ENCODE data around the gene ATG13. TPM values are rescaled to one million over a fixed set of nuclear protein-coding genes. Genes with fewer than 3 reads are reported as not detected.

ATG13 gene
- polyA plus RNA-seq, 1 donor from 2014 or later, result 21.1 TPM

- Histone ChIP-seq H2AFZ (ENCODE audit: low read depth, low read length) (no peak overlapping the region), H3K27me3 (ENCODE audit: insufficient read depth, low read depth, low read length) (no peaks in the 10 kb centered on the region), H4K20me1 (ENCODE audit: insufficient read depth) (no peaks in the 10 kb centered on the region), H3K27ac (ENCODE audit: low read length) (no peak overlapping the region), H3K4me3 (ENCODE audit: low read length) (no peak overlapping the region), H3K9ac (ENCODE audit: low read length) (no peak overlapping the region), H3K9me2 (ENCODE audit: insufficient read depth, low read length) (no peaks in the 10 kb centered on the region), H3F3A (ENCODE audit: insufficient read depth, low read length, poor library complexity, severe bottlenecking) (no peaks in the 10 kb centered on the region), H3K4me2 (ENCODE audit: low read length) (no peak overlapping the region), H3K79me2 (replicated peaks; ENCODE audit: insufficient read depth, low read length) (peaks cover under 1% of the 10 kb centered on the region), H3K9me3 (ENCODE audit: low read length) (no peaks in the 10 kb centered on the region), H3K36me3 (ENCODE audit: insufficient read depth, low read length) (no peaks in the 10 kb centered on the region)
- TF ChIP-seq MXI1 (conservative IDR thresholded peaks at IDR 0.05; ENCODE audit: poor library complexity, severe bottlenecking), result no peak
- no peak for TF ChIP-seq REST (IDR thresholded peaks at IDR 0.05; ENCODE audit: borderline replicate concordance)
- no peak for TF ChIP-seq CTCF (IDR thresholded peaks at IDR 0.05; ENCODE audit: poor library complexity, severe bottlenecking)
- no peak for TF ChIP-seq EZH2 (IDR thresholded peaks at IDR 0.05; ENCODE audit: borderline replicate concordance, insufficient read depth, low read length, poor library complexity, severe bottlenecking)
- no peak for TF ChIP-seq POLR2AphosphoS5 (IDR thresholded peaks at IDR 0.05)
- TF ChIP-seq TAF1 (IDR thresholded peaks at IDR 0.05; ENCODE audit: low read depth), result no peak
- TF ChIP-seq SMC3 (conservative IDR thresholded peaks at IDR 0.05; ENCODE audit: poor library complexity), result no peak
- TF ChIP-seq RAD21 (conservative IDR thresholded peaks at IDR 0.05), result no peak
- no peak for TF ChIP-seq EP300 (conservative IDR thresholded peaks at IDR 0.05; ENCODE audit: poor library complexity, severe bottlenecking)
These were observed 76.3 kb downstream of the ATG13 start for GRCh38 chr11:46693597-46694012.

DNA sequence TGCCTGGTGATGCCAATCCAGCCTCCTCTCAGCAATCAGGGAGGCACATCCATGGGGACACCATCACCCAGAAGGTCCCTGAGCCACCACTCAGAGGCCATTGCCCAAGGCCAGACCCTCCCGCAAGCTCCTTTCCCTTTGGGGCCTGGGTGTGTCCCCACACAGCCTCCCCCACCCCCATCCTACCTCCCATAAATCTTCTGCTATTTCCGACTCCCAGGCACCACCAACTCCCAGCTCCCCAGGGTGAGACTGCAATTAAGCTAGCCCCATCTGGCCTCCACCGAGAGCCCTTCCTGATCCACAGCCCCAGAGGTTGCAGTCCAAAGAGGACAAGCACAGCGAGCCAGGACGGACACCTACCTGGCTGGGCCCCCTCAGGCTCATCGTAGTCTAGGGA is 76.7 kb downstream of the ATG13 start:
- no peaks in the 10 kb centered on the region for H3K27me3 ChIP-seq (ENCODE audit: insufficient read depth, low read depth, low read length)
- H4K20me1 ChIP-seq (ENCODE audit: insufficient read depth), result no peaks in the 10 kb centered on the region
- H2AFZ ChIP-seq (ENCODE audit: low read depth, low read length), result no peak overlapping the region
- no peaks in the 10 kb centered on the region for H3K9me2 ChIP-seq (ENCODE audit: insufficient read depth, low read length)
- H3K79me2 ChIP-seq (replicated peaks; ENCODE audit: insufficient read depth, low read length), result peaks cover 5% of the 10 kb centered on the region
- H3K9me3 ChIP-seq (ENCODE audit: low read length), result no peaks in the 10 kb centered on the region
- H3K36me3 ChIP-seq (ENCODE audit: insufficient read depth, low read length), result no peaks in the 10 kb centered on the region
- H3F3A ChIP-seq (ENCODE audit: insufficient read depth, low read length, poor library complexity, severe bottlenecking), result no peaks in the 10 kb centered on the region
- no peak overlapping the region for H3K4me3 ChIP-seq (ENCODE audit: low read length)
- no peak overlapping the region for H3K4me2 ChIP-seq (ENCODE audit: low read length)
- H3K27ac ChIP-seq (ENCODE audit: low read length), result no peak overlapping the region
- TF ChIP-seq EP300 (conservative IDR thresholded peaks at IDR 0.05; ENCODE audit: poor library complexity, severe bottlenecking), result no peak
- no peak for TF ChIP-seq REST (IDR thresholded peaks at IDR 0.05; ENCODE audit: borderline replicate concordance)
- TF ChIP-seq RAD21 (conservative IDR thresholded peaks at IDR 0.05), result no peak
- no peak for TF ChIP-seq CTCF (IDR thresholded peaks at IDR 0.05; ENCODE audit: poor library complexity, severe bottlenecking)
- TF ChIP-seq TAF1 (IDR thresholded peaks at IDR 0.05; ENCODE audit: low read depth), result no peak
- no peak for TF ChIP-seq SMC3 (conservative IDR thresholded peaks at IDR 0.05; ENCODE audit: poor library complexity)
- TF ChIP-seq POLR2AphosphoS5 (IDR thresholded peaks at IDR 0.05), result no peak
- no peak for TF ChIP-seq MXI1 (conservative IDR thresholded peaks at IDR 0.05; ENCODE audit: poor library complexity, severe bottlenecking)
- no peak for TF ChIP-seq EZH2 (IDR thresholded peaks at IDR 0.05; ENCODE audit: borderline replicate concordance, insufficient read depth, low read length, poor library complexity, severe bottlenecking)
- no peak overlapping the region for H3K9ac ChIP-seq (ENCODE audit: low read length)
